ENCODE results near the gene ANKRD40CL. TPM values are rescaled to one million over a fixed set of nuclear protein-coding genes. Genes with fewer than 3 reads are reported as not detected.

Gene ANKRD40CL
- polyA plus RNA-seq, 1 of the 3 experiments (the other 2 are of a cell fraction): not detected

- H2AFZ ChIP-seq (ENCODE audit: low read depth): no peak overlapping the region
These were observed 36.4 kb upstream of the ANKRD40CL start for GRCh38 chr17:50803676-50804075.

GRCh38 chr17:50802609-50803571, 35.6 kb upstream of the ANKRD40CL start:
- H3K9me3 ChIP-seq: no peaks in the 10 kb centered on the region
- ChIA-PET POLR2A (no interaction called here), CTCF (interaction anchor here (0.9 to 7.3 kb wide), 8 partner anchors 14 to 154 kb away, joined by 3 to 47 read pairs (median 8); no protein-coding TSS in a partner anchor)
- H3K27ac ChIP-seq (ENCODE audit: low read depth in 2 of 2, low read length in 1 of 2): no peak overlapping the region
- WGBS (ENCODE audit: low lambda C conversion rate): 75% methylated on average over 12 of the region's 12 CpGs
- H3F3A ChIP-seq (replicated peaks; ENCODE audit: insufficient read depth): no peaks in the 10 kb centered on the region
- H3K4me1 ChIP-seq (ENCODE audit: control insufficient read depth in 1 of 2, insufficient read depth in 2 of 2, low read depth in 1 of 2, low read length in 1 of 2): no peaks in the 10 kb centered on the region
- no peak overlapping the region for H2AFZ ChIP-seq (ENCODE audit: low read depth)
- no peak overlapping the region for H3K4me3 ChIP-seq (ENCODE audit: low read depth in 2 of 2, low read length in 1 of 2)
- no peaks in the 10 kb centered on the region for H3K27me3 ChIP-seq (ENCODE audit: insufficient read depth)
- H3K79me2 ChIP-seq (ENCODE audit: insufficient read depth): no peaks in the 10 kb centered on the region
- H3K9me2 ChIP-seq: no peaks in the 10 kb centered on the region
- no peak for TF ChIP-seq ELF1 (IDR thresholded peaks at IDR 0.05)
- TF ChIP-seq NRF1 (IDR thresholded peaks at IDR 0.05; ENCODE audit: low read depth, low read length): no peak
- no peak for TF ChIP-seq RCOR1 (IDR thresholded peaks at IDR 0.05; ENCODE audit: low read length)
- TF ChIP-seq EZH2phosphoT487 (IDR thresholded peaks at IDR 0.05; ENCODE audit: borderline replicate concordance, low read depth): no peak
- TF ChIP-seq USF1 (IDR thresholded peaks at IDR 0.05; ENCODE audit: borderline replicate concordance, low read depth): no peak
- TF ChIP-seq FOSL2 (IDR thresholded peaks at IDR 0.05; ENCODE audit: borderline replicate concordance, low read depth): no peak
- TF ChIP-seq YY1 (IDR thresholded peaks at IDR 0.05; ENCODE audit: low read depth): no peak
- no peak for TF ChIP-seq FOXJ3 (CRISPR knock-in tag; IDR thresholded peaks at IDR 0.05)
- no peak for TF ChIP-seq IRF3 (IDR thresholded peaks at IDR 0.05; ENCODE audit: low read depth, low read length)
- no peak for TF ChIP-seq RXRA (IDR thresholded peaks at IDR 0.05; ENCODE audit: borderline replicate concordance, low read depth)
- no peak for TF ChIP-seq ZBTB33 (IDR thresholded peaks at IDR 0.05; ENCODE audit: borderline replicate concordance, low read depth)
- TF ChIP-seq MAX (IDR thresholded peaks at IDR 0.05; ENCODE audit: low read depth): no peak
- no peak for DNase-seq
- H4K20me1 ChIP-seq (ENCODE audit: insufficient read depth): no peaks in the 10 kb centered on the region
- no peaks in the 10 kb centered on the region for H3K36me3 ChIP-seq (replicated peaks in 1 of 2; ENCODE audit: control insufficient read depth in 1 of 2, insufficient read depth in 2 of 2, low read length in 1 of 2)
- no peak overlapping the region for H3K9ac ChIP-seq
- H3K4me2 ChIP-seq: no peak overlapping the region

More at GRCh38 chr17:50803676-50804075, 36.4 kb upstream of the ANKRD40CL start:
- Histone ChIP-seq H4K20me1 (ENCODE audit: insufficient read depth) (no peaks in the 10 kb centered on the region), H3K36me3 (replicated peaks in 1 of 2; ENCODE audit: control insufficient read depth in 1 of 2, insufficient read depth in 2 of 2, low read length in 1 of 2) (no peaks in the 10 kb centered on the region), H3K27ac (ENCODE audit: low read depth in 2 of 2, low read length in 1 of 2) (no peak overlapping the region), H3K79me2 (ENCODE audit: insufficient read depth) (no peaks in the 10 kb centered on the region), H3K9me3 (no peaks in the 10 kb centered on the region), H3K4me1 (ENCODE audit: control insufficient read depth in 1 of 2, insufficient read depth in 2 of 2, low read depth in 1 of 2, low read length in 1 of 2) (no peaks in the 10 kb centered on the region), H3K27me3 (ENCODE audit: insufficient read depth) (no peaks in the 10 kb centered on the region), H3K4me2 (no peak overlapping the region), H3K9ac (no peak overlapping the region), H3F3A (replicated peaks; ENCODE audit: insufficient read depth) (no peaks in the 10 kb centered on the region), H3K4me3 (ENCODE audit: low read depth in 2 of 2, low read length in 1 of 2) (no peak overlapping the region), H3K9me2 (no peaks in the 10 kb centered on the region)
- WGBS (ENCODE audit: low lambda C conversion rate): 72% methylated on average over 6 of the region's 6 CpGs
- TF ChIP-seq TCF12 (IDR thresholded peaks at IDR 0.05) (no peak), NRF1 (IDR thresholded peaks at IDR 0.05; ENCODE audit: low read depth, low read length) (no peak), TAF1 (IDR thresholded peaks at IDR 0.05; ENCODE audit: borderline replicate concordance, low read depth, low read length) (no peak), USF2 (IDR thresholded peaks at IDR 0.05; ENCODE audit: borderline replicate concordance, low read depth, low read length) (no peak), PBX3 (IDR thresholded peaks at IDR 0.05) (no peak), EZH2phosphoT487 (IDR thresholded peaks at IDR 0.05; ENCODE audit: borderline replicate concordance, low read depth) (no peak)
- POLR2A ChIA-PET: no interaction called here
- no peak for DNase-seq
- CTCF ChIA-PET: interaction anchor here (0.7 to 7.3 kb wide), 7 partner anchors 13 to 153 kb away, joined by 3 to 47 read pairs (median 9); no protein-coding TSS in a partner anchor
